GM13977 (cell line): ENCODE measurements around the gene IFITM2.
"Not testable (repeated sequence)": the region's sequence is repeated elsewhere in the genome, so short reads cannot be mapped to it uniquely, and the experiment has no call there.

ENCODE experiments used
- DNase-seq: peaks from one replicate; pipeline ENCODE4 v3.0.0; 2012; ENCODE audit warnings: low spot score
- in situ Hi-C: fragments of 300-500 bp; cut with MboI; formaldehyde crosslinking; loops from one replicate; pipeline ENCODE4 v1.12.0; 2022; ENCODE audit warnings: low sequenced_read_pairs, low pct_unique_long_range_greater_than_20kb, mixed read lengths, inconsistent platforms; ENCODE audit not compliant: unreplicated experiment
- TF ChIP-seq, protein P1 (sequence below): IDR thresholded peaks from 2 replicates; pipeline ENCODE4 v1.5.1; 2012; ENCODE audit warnings: mild to moderate bottlenecking, control low read depth; ENCODE audit not compliant: insufficient read depth; ENCODE audit errors: extremely low read depth, missing control alignments

The IFITM2 gene

GRCh38 chr11:339963-340362, 32.3 kb downstream of the IFITM2 start:
- no peak for DNase-seq
- TF ChIP-seq, protein P1, sequence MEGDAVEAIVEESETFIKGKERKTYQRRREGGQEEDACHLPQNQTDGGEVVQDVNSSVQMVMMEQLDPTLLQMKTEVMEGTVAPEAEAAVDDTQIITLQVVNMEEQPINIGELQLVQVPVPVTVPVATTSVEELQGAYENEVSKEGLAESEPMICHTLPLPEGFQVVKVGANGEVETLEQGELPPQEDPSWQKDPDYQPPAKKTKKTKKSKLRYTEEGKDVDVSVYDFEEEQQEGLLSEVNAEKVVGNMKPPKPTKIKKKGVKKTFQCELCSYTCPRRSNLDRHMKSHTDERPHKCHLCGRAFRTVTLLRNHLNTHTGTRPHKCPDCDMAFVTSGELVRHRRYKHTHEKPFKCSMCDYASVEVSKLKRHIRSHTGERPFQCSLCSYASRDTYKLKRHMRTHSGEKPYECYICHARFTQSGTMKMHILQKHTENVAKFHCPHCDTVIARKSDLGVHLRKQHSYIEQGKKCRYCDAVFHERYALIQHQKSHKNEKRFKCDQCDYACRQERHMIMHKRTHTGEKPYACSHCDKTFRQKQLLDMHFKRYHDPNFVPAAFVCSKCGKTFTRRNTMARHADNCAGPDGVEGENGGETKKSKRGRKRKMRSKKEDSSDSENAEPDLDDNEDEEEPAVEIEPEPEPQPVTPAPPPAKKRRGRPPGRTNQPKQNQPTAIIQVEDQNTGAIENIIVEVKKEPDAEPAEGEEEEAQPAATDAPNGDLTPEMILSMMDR: no peak
- in situ Hi-C loops: no loop called here

- in situ Hi-C loops: no loop called here
Measured at GRCh38 chr11:340539-341512, 33.2 kb downstream of the IFITM2 start.

GRCh38 chr11:342328-342727, 34.7 kb downstream of the IFITM2 start:
- in situ Hi-C loops: no loop called here
- DNase-seq: no peak
- TF ChIP-seq, protein P1: no peak

More at GRCh38 chr11:340539-341512, 33.2 kb downstream of the IFITM2 start:
- no peak for DNase-seq
- TF ChIP-seq, protein P1: no peak

DNA sequence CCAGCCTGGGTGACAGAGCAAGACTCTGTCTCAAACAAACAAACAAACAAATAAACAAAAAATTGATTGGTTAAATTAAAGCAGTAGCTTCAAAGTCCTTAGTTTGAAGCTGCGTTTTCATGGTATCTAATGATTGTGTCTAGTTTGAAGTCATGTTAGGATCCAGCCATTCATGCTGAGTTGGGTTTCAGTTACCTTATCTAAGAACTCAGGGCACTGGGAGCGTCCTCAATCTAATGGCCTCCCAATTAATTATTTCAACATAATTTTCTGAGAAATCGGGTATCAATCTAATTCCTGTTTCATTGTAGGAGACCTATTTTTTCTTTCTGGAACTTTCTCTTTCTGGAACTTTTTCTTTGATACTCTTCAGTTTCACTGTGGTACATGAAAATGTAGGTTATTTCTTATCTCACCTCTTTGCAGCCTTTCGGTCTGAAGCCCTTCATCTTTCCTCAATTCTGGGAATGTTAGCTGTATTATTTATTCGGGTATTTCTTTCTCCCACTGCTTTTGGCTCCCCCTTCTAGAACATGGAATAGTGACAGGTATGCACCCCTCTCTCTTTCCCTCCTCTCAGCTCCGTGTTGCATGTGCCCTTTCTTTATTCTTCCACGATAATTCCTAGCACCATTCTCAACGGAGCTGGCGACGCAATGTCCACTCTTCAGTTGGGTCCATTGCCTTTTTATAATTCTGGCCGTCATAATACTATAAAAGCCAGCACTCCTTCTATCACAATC, 37.4 kb downstream of the IFITM2 start:
- in situ Hi-C loops: no loop called here
- TF ChIP-seq, protein P1: no peak
- no peak for DNase-seq

- in situ Hi-C loops: no loop called here
- no peak for DNase-seq
- TF ChIP-seq, protein P1: no peak
Measured at GRCh38 chr11:346529-346928, 38.9 kb downstream of the IFITM2 start.

DNA sequence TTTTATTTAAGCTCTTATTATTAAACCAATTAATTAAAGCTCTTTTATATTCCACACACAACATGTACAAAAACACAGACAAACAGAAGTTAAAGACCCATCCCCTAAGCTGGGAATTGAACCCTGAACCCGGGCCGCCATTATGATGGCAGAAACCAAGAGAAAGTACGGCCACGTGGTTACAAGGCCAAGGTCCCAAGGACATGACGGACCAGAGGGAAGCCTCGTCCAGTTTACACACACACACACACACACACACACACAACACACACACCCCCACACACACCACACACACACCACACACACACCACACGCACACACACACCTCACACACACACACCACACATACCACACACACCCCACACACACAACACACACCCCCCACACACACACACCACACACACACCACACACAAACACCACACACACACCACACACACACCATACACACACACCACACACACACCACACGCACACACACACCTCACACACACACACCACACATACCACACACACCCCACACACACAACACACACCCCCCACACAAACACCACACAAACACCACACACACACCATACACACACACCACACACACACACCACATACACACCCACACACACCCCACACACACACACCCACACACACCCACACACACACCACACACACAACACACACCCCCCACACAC, 41.8 kb downstream of the IFITM2 start:
- in situ Hi-C loops, DNase-seq: not testable (repeated sequence)

DNA sequence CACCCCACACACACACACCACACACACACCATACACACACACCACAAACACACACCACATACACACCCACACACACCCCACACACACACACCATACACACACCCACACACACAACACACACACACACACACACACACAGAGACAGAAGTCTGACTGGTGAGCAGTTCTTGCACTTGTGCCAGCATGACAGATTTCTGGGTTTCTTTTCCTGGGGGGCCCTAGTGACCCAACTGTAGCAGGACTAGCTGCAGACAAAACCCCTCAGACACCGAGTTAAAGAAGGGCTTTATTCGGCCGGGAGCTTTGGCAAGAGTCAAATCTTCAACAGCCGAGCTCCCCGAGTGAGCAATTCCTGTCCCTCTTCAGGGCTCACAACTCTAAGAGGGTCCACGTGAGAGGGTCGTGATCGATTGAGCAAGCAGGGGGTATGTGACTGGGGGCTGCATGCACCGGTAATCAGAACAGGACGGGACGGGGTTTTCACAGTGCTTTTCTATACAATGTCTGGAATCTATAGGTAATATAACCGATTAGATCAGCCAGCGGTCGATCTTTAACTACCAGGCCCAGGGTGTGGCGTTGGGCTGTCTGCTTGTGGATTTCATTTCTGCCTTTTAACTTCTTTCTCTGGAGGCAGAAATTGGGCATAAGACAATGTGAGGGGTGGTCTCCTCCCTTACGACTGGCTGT, 42.6 kb downstream of the IFITM2 start:
- in situ Hi-C loops: loop anchor here (10.0 kb wide), 1 partner anchor 45 kb away; the partner anchor contains the start of gene IFITM2
- DNase-seq: not testable (repeated sequence)
